ENCODE results near the gene CHRNE. TPM values are rescaled to one million over a fixed set of nuclear protein-coding genes. Genes with fewer than 3 reads are reported as not detected.

Gene CHRNE
- total RNA-seq, 1 experiment from 2014 or later, result 0.31 TPM

DNA sequence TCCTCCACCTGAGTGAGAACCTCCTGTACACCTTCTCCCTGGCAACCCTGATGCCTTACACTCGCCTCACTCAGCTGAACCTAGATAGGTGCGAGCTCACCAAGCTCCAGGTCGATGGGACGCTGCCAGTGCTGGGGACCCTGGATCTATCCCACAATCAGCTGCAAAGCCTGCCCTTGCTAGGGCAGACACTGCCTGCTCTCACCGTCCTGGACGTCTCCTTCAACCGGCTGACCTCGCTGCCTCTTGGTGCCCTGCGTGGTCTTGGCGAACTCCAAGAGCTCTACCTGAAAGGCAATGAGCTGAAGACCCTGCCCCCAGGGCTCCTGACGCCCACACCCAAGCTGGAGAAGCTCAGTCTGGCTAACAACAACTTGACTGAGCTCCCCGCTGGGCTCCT, 29.9 kb upstream of the CHRNE start:
- no peak overlapping the region for H2AK5ac ChIP-seq (ENCODE audit: insufficient read length, low read length)
- H3K9me3 ChIP-seq (ENCODE audit: control insufficient read depth, low read depth, low read length), result no peaks in the 10 kb centered on the region
- H2BK20ac ChIP-seq (ENCODE audit: low read depth, low read length, poor library complexity, severe bottlenecking), result no peak overlapping the region
- no peak overlapping the region for H3K4ac ChIP-seq (ENCODE audit: low read depth, low read length)
- no peaks in the 10 kb centered on the region for H3K27me3 ChIP-seq (ENCODE audit: insufficient read depth, low read length)
- no peak overlapping the region for H2BK120ac ChIP-seq (ENCODE audit: low read depth, low read length, poor library complexity, severe bottlenecking)
- H2AFZ ChIP-seq (ENCODE audit: low read length), result no peak overlapping the region
- no peak overlapping the region for H3K4me2 ChIP-seq (ENCODE audit: insufficient read depth, insufficient read length, low read length)
- no peak overlapping the region for H4K91ac ChIP-seq (ENCODE audit: insufficient read length, low read depth, low read length)
- no peak for DNase-seq
- no peak overlapping the region for H3K56ac ChIP-seq (ENCODE audit: insufficient read length, low read depth, low read length)
- no peak overlapping the region for H4K8ac ChIP-seq (replicated peaks; ENCODE audit: insufficient read length, low read depth, low read length)
- no peak overlapping the region for H3K23ac ChIP-seq (ENCODE audit: insufficient read length, low read depth, low read length)
- H3K27ac Mint-ChIP-seq, result peak overlapping the region in 1 of 3 experiments; percentile 87; a peak in 1 of 7 replicates
- H3K4me1 Mint-ChIP-seq, result peaks cover 16 to 19% of the 10 kb centered on the region in 2 experiments
- no peak overlapping the region for H3K9ac ChIP-seq (ENCODE audit: extremely low read depth, insufficient read length, low read length)
- H3K4me3 Mint-ChIP-seq, result no peak overlapping the region
- H3K36me3 Mint-ChIP-seq (ENCODE audit: insufficient read depth in 1 of 3, low read depth in 3 of 3), result peaks cover 11 to 45% (median 23%) of the 10 kb centered on the region in 3 experiments
- H3K18ac ChIP-seq (ENCODE audit: insufficient read length, low read depth, low read length), result no peak overlapping the region
- H3K27ac ChIP-seq (ENCODE audit: insufficient read length, low read depth, low read length), result no peak overlapping the region
- H3K23me2 ChIP-seq (ENCODE audit: insufficient read length, low read depth, low read length, poor library complexity, severe bottlenecking), result no peaks in the 10 kb centered on the region
- H3K27me3 Mint-ChIP-seq (ENCODE audit: low read depth), result no peaks in the 10 kb centered on the region; the same call in 1 of the 2 replicates
- TF ChIP-seq, protein P1, sequence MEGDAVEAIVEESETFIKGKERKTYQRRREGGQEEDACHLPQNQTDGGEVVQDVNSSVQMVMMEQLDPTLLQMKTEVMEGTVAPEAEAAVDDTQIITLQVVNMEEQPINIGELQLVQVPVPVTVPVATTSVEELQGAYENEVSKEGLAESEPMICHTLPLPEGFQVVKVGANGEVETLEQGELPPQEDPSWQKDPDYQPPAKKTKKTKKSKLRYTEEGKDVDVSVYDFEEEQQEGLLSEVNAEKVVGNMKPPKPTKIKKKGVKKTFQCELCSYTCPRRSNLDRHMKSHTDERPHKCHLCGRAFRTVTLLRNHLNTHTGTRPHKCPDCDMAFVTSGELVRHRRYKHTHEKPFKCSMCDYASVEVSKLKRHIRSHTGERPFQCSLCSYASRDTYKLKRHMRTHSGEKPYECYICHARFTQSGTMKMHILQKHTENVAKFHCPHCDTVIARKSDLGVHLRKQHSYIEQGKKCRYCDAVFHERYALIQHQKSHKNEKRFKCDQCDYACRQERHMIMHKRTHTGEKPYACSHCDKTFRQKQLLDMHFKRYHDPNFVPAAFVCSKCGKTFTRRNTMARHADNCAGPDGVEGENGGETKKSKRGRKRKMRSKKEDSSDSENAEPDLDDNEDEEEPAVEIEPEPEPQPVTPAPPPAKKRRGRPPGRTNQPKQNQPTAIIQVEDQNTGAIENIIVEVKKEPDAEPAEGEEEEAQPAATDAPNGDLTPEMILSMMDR (conservative IDR thresholded peaks at IDR 0.05), result no peak
- H3K9me3 Mint-ChIP-seq, result no peaks in the 10 kb centered on the region
- H2BK12ac ChIP-seq (ENCODE audit: insufficient read length, low read depth, low read length), result no peak overlapping the region
- no peaks in the 10 kb centered on the region for H3K4me1 ChIP-seq (ENCODE audit: insufficient read depth, low read length)
- peaks cover 3% of the 10 kb centered on the region for H4K20me1 ChIP-seq (ENCODE audit: control insufficient read depth, insufficient read depth, insufficient read length)
- no peak overlapping the region for H2BK15ac ChIP-seq (ENCODE audit: low read depth, low read length)
- no peak overlapping the region for H3T11ph ChIP-seq (ENCODE audit: low read length)
- no peaks in the 10 kb centered on the region for H3K79me2 ChIP-seq (ENCODE audit: insufficient read depth, low read length)
- no CpG with 5 or more reads among the region's 12 CpGs for WGBS (ENCODE audit: extremely low coverage, insufficient read length, low lambda C conversion rate)
- no peak overlapping the region for H3K14ac ChIP-seq (ENCODE audit: insufficient read depth, low read length)
- no peak overlapping the region for H4K5ac ChIP-seq (ENCODE audit: insufficient read length, low read depth, low read length)
- H2BK5ac ChIP-seq (ENCODE audit: insufficient read length, low read length), result no peak overlapping the region
- H3K79me1 ChIP-seq (ENCODE audit: insufficient read depth, low read depth, low read length, poor library complexity, severe bottlenecking), result no peaks in the 10 kb centered on the region

All from H9 (cell line).